Muscle layer of duodenum (tissue), 2 donors: ENCODE data around the gene MICAL3.
"Not testable (repeated sequence)": the region's sequence is repeated elsewhere in the genome, so short reads cannot be mapped to it uniquely, and the experiment has no call there.

ENCODE experiments used
- H3K27ac ChIP-seq: one replicate; pipeline ENCODE4 v1.7.0; 2013; ENCODE audit warnings: mild to moderate bottlenecking, low read length
- H3K27me3 ChIP-seq: one replicate; pipeline ENCODE4 v1.7.0; 2013; ENCODE audit warnings: low read depth, mild to moderate bottlenecking, control low read depth, low read length
- H3K36me3 ChIP-seq, 2 donors: one replicate each; pipeline ENCODE4 v1.7.0; 2013; ENCODE audit warnings: low read length in 2 of 2, control low read depth in 1 of 2, mild to moderate bottlenecking in 1 of 2; ENCODE audit not compliant: insufficient read depth in 2 of 2, control insufficient read depth in 1 of 2
- H3K4me1 ChIP-seq, 2 donors: one replicate each; pipeline ENCODE4 v1.7.0; 2013; ENCODE audit warnings: low read length in 2 of 2, mild to moderate bottlenecking in 2 of 2, control low read depth in 1 of 2, moderate library complexity in 1 of 2; ENCODE audit not compliant: insufficient read depth in 2 of 2, control insufficient read depth in 1 of 2
- H3K4me3 ChIP-seq, 2 donors: one replicate each; pipeline ENCODE4 v1.7.0; 2013; ENCODE audit warnings: low read length in 2 of 2, low read depth in 1 of 2, mild to moderate bottlenecking in 1 of 2
- H3K9me3 ChIP-seq, 2 donors: one replicate each; pipeline ENCODE4 v1.7.0; 2013; ENCODE audit warnings: low read length in 2 of 2, control low read depth in 1 of 2, mild to moderate bottlenecking in 1 of 2; ENCODE audit not compliant: control insufficient read depth in 1 of 2
- donor health status: healthy.

MICAL3 gene

GRCh38 chr22:17769013-17769715, 255.2 kb downstream of the MICAL3 start:
- H3K36me3 ChIP-seq, result no peaks in the 10 kb centered on the region
- no peaks in the 10 kb centered on the region for H3K9me3 ChIP-seq
- no peak overlapping the region for H3K4me3 ChIP-seq
- no peak overlapping the region for H3K27ac ChIP-seq
- H3K27me3 ChIP-seq, result no peaks in the 10 kb centered on the region
- H3K4me1 ChIP-seq, result peaks cover 3 to 17% of the 10 kb centered on the region in 2 donors

- no peaks in the 10 kb centered on the region for H3K27me3 ChIP-seq
- no peaks in the 10 kb centered on the region for H3K9me3 ChIP-seq
- no peak overlapping the region for H3K4me3 ChIP-seq
- no peak overlapping the region for H3K27ac ChIP-seq
- H3K36me3 ChIP-seq, result no peaks in the 10 kb centered on the region
- H3K4me1 ChIP-seq, result peaks cover 3 to 5% of the 10 kb centered on the region in 2 donors
Observed at GRCh38 chr22:17767233-17768065, 256.9 kb downstream of the MICAL3 start.

- H3K27ac ChIP-seq, H3K4me3 ChIP-seq, H3K36me3 ChIP-seq, H3K9me3 ChIP-seq, H3K4me1 ChIP-seq, H3K27me3 ChIP-seq: not testable (repeated sequence)
Observed at GRCh38 chr22:17764852-17765251, 259.5 kb downstream of the MICAL3 start.

- Histone ChIP-seq H3K27ac (no peak overlapping the region), H3K4me1 (no peaks in the 10 kb centered on the region), H3K4me3 (no peak overlapping the region), H3K9me3 (no peaks in the 10 kb centered on the region), H3K36me3 (no peaks in the 10 kb centered on the region), H3K27me3 (no peaks in the 10 kb centered on the region)
Observed at GRCh38 chr22:17764036-17764435, 260.3 kb downstream of the MICAL3 start.

GRCh38 chr22:17763442-17763841, 260.9 kb downstream of the MICAL3 start:
- H3K9me3 ChIP-seq, H3K4me3 ChIP-seq, H3K4me1 ChIP-seq, H3K36me3 ChIP-seq, H3K27me3 ChIP-seq, H3K27ac ChIP-seq: not testable (repeated sequence)

- H3K4me3 ChIP-seq, result no peak overlapping the region
- no peaks in the 10 kb centered on the region for H3K27me3 ChIP-seq
- H3K36me3 ChIP-seq, result no peaks in the 10 kb centered on the region
- H3K9me3 ChIP-seq, result no peaks in the 10 kb centered on the region
- no peak overlapping the region for H3K27ac ChIP-seq
- H3K4me1 ChIP-seq, result no peaks in the 10 kb centered on the region
Observed at GRCh38 chr22:17761138-17761488, 263.2 kb downstream of the MICAL3 start.

GRCh38 chr22:17754233-17754925, 270.0 kb downstream of the MICAL3 start:
- H3K27me3 ChIP-seq, result no peaks in the 10 kb centered on the region
- H3K27ac ChIP-seq, result no peak overlapping the region
- H3K4me1 ChIP-seq, result no peaks in the 10 kb centered on the region
- H3K9me3 ChIP-seq, result no peaks in the 10 kb centered on the region
- no peak overlapping the region for H3K4me3 ChIP-seq
- no peaks in the 10 kb centered on the region for H3K36me3 ChIP-seq

- Histone ChIP-seq H3K4me1 (no peaks in the 10 kb centered on the region), H3K4me3 (no peak overlapping the region), H3K36me3 (no peaks in the 10 kb centered on the region), H3K27ac (no peak overlapping the region), H3K9me3 (no peaks in the 10 kb centered on the region), H3K27me3 (no peaks in the 10 kb centered on the region)
Observed at GRCh38 chr22:17753401-17753989, 270.9 kb downstream of the MICAL3 start.

GRCh38 chr22:17751596-17751995, 272.8 kb downstream of the MICAL3 start:
- Histone ChIP-seq H3K9me3 (no peaks in the 10 kb centered on the region), H3K27ac (no peak overlapping the region), H3K4me3 (no peak overlapping the region), H3K4me1 (no peaks in the 10 kb centered on the region), H3K36me3 (no peaks in the 10 kb centered on the region), H3K27me3 (no peaks in the 10 kb centered on the region)

- Histone ChIP-seq H3K9me3 (no peaks in the 10 kb centered on the region), H3K27ac (no peak overlapping the region), H3K4me1 (no peaks in the 10 kb centered on the region), H3K36me3 (no peaks in the 10 kb centered on the region), H3K4me3 (no peak overlapping the region), H3K27me3 (no peaks in the 10 kb centered on the region)
Observed at GRCh38 chr22:17749605-17750395, 274.6 kb downstream of the MICAL3 start.
